GM20431 (cell line): ENCODE results near the gene BORCS6.

Source experiments
- in situ Hi-C: fragments of 300-500 bp; cut with MseI, MboI; formaldehyde crosslinking; loops from one replicate; pipeline ENCODE4 v1.15.0; 2020; ENCODE audit warnings: low sequenced_read_pairs; ENCODE audit not compliant: unreplicated experiment

BORCS6 gene

DNA sequence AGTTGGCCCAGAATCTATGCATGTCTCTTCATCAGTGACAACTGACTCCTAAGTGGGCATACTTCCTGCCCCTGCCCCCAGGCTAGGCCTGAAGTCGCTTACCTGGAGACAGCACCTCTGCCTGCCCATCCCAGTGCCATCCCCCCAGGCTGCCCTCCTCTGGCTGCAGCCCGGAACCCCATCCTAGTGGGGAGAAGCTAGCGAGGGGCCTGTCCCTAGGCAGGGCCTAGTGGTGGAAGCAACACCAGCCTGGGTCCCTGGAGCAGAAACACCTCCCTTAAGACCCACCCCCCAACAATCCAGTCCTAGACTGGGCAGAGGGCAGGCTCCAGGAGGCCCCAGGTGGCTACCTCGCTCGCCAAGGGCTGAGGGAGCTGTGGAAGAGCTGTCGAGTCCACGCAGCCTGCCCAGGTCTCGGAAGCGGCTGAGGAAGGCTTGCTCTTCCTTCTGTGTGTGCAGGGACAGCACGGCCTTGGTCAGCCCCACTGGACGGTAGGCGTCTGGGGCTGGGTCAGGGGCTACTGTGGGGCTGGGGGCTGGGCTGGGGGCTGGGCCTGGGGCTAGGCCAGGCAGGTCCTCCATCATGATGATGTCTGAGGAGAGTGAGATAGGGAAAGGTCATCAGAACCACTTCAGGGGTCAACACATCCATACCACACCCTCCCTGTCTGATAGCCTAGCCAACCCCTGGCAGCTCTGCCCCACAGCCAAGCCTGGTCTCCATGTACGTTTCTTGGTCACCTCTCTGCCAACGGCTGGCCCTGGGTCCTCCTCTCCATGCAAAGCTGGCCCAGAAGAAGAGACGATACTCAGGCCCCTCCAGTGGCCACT is 45.4 kb downstream of the BORCS6 start:
- in situ Hi-C loops = no loop called here

DNA sequence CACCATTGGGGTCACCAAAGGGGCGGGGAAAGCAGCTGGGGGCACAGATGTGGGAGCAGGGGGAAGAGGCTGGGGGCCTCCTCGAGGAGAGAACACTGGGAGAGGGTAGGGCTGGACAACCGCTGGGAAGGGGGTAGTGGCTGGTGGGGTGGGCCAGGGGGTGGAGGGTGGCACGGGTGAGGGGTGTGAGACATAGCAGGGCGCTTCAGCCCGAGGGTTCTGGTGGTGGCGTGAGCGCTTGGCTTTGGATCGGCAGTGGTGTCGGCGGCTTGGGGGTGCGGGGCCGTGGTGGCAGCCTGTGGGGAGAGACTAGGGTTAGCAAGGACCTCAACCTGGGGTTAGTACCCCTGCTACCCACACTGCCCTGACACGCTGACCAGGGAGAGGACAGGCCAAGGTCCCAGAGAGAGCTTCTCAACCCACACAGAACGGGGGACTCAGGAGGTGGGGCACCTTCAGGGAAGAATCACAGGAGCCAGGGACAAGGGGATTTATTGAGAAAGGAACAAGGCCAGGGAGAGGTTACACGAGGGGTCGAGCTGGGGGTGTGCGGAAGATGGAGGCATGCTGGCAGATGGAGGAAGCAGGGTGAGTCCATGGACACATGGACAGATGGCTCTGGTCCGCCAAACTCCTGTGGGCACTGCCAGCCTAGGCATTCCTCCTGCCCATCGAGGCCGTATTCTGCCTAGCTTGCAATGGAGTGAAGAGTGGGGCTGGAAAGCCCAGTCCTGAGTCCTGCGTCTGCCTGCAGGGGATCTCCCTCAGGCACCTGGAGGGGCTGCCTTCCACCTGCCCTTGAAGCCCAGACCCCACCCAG is 46.2 kb downstream of the BORCS6 start:
- in situ Hi-C loops = no loop called here

DNA sequence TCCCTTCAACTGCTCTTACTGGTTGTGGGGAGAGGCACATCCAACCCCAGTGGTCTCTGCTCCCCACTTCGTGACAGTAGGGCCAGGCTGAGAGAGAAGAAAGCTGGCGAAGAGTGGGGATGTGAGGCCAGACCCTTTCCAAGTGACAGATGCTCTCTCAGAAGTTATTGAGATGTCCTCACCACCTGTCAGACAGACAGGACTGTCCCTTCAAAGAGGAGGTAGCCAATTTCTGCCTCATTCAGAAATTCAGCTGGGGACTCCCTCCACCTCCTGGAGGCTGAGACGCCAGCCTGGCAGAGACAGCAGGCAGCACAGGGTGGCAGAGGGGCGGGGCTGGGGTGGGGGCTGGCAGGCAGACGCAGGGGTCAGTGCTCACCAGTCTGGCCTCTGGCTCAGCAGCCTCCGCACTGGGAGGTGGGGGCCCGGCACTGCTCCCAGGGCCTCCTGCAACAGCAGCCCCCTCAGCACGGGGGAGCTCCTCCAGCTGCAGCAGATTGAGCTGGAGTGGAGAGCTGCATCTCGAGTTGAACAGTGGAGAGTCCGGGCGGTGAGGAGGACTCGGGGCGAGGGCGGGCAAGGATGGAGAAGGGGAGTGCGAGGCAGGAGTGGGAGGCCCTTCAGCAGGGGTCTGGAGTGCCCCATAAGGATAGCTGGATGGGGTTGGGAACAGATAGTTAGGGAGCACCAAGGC is 46.9 kb downstream of the BORCS6 start:
- in situ Hi-C loops = no loop called here

DNA sequence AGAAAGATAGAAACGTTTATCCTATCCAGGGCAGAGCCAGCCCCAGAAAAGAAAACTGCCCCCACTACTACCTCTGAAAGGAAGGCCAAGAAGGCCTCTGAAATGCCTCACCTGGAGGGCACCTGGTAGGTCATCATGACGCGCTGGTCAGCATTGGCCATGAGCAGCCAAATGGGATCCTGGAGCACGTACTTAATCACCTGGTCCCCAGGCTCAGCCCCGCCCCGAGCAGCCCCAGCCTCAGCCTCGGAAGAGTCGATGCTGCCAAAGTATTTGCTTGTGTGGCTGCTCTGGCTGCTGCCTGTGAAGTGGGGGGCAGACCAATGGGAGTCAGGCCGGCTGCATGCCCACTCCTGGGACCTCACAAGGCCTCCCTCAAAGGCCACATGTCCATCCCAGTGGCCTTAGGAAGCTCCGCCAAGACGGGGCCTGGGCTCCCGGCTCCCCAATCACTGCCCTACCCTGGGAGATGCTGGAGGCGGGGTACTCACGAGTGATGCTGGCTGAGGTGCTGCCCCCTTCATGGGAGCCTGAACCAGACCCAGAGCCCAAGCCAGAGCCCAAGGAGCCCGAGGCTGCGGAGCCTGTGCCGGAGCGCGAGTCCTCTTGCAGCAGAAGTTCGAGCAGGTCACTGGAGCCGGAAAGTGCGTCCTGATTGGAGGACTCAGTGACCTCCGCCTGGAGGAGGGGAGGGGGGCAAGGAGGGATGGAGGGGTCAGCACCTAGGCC is 47.7 kb downstream of the BORCS6 start:
- in situ Hi-C loops = no loop called here

DNA sequence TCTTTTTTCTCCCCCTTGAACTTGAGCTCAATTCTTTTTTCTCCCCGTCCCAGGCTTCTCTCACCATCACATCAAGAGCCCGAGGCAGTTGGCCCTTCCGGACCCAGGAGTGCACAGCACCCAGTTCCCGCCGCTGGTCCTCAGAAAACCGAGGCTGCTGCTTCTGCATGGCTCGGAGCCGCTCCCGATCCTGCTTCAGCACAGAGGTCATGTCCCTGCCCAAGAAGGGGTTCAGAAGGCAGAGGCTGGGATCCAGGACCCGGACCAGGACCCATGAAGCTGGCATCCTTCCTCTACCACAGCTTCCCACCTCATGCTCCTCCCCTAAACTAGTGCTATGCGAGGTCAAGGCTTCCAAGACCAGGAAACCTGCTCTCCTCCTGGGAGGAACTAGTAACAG is 48.2 kb downstream of the BORCS6 start:
- in situ Hi-C loops = no loop called here

- in situ Hi-C loops = no loop called here
Measured at GRCh38 chr17:8141045-8141444, 48.9 kb downstream of the BORCS6 start.

- in situ Hi-C loops = no loop called here
Measured at GRCh38 chr17:8140065-8141029, 49.6 kb downstream of the BORCS6 start.

GRCh38 chr17:8138672-8139371 is 51.2 kb downstream of the BORCS6 start:
- in situ Hi-C loops = no loop called here

DNA sequence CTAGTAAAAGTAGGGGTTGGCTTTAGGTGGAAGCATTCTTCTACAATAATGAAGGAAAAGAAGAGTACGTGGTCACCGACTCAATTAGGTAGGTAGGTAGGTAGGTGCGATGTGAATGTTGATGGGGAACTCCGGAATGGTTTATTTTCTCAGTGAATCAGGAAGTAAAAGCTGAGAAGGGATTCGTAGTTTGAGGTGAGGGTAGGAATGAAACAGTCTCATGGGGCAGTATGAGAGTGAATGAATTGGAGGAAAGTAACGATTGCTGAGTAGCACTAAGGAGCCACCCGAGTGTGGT is 51.7 kb downstream of the BORCS6 start:
- in situ Hi-C loops = no loop called here
